GM18907 (cell line): ENCODE measurements around the gene HIPK1.
"Not testable (repeated sequence)": the region's sequence is repeated elsewhere in the genome, so short reads cannot be mapped to it uniquely, and the experiment has no call there.

Experiments used
- ATAC-seq: cut with Tn5 transposase; IDR thresholded peaks from one replicate; pipeline ENCODE4 v1.9.1; 2021; ENCODE audit warnings: mild to moderate bottlenecking, moderate library complexity; ENCODE audit not compliant: unreplicated experiment

Gene HIPK1

DNA sequence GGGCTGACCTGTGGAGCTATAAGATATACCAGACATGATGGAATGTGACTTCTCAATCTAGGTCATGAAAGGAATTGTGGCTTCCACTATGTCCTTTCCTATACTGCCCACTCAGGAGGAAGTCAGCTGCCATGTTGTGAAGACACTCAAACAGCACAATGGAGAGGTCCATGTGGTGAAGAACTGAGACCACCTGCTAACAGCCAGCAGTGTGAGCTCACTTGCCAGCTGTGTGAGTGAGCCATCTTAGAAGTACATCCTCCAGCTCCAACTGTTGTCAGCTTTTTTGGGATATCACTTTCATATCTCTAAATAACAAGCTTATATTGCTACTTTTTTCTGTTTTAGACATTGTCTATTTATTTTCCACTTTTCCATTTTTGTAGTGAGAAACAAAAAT is 79.9 kb downstream of the HIPK1 start:
- no peak for ATAC-seq

DNA sequence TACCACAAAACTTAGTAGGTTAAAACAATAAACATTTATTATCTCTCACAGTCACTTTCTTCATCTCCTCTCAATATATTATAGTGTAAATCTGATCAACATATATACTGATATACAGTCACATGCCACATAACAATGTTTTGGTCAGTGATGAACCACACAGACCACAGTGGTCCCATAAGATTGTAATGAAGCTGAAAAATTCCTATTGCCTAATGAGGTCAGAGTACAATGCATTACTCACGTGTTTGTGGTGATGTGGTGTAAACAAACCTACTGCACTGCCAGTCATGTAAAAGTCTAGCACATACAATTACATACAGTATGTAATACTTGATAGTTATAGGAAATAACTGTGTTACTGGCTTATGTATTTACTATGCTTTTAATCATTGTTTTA is 80.3 kb downstream of the HIPK1 start:
- ATAC-seq, result no peak

DNA sequence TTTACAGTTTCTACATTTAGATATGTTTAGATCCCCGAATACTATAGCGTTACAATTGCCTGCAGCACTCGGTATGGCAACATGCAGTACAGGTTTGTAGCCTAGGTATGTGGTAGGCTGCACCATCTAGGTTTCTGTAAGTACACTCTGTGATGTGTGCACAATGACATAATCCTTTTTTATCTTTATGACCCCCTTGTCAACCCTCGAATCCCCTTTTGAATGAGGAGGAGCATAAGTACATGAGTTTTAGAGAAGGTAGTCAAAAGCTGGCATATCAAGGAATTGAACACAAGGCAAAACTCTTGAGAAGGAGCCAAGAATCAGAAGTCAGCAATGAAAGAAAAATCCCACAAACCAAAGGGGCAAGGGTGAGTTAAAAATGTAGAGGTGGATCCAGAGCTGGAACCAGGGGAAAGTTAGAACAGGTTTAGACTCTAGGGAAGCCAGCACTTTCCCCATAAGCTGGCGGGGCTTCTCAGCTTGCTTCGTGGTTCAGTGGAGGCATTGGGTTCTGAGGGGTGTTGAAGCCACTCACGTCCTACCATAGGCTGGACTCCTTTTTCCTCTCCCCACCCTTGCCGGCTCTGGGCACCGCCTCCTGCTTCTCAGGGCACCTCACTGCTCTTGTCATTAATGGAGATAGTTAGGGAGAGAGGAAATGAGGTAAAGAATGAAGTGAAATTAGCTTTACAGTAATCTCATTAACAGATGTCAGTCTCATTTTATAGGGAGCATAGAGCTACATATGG is 81.5 kb downstream of the HIPK1 start:
- ATAC-seq, result no peak

DNA sequence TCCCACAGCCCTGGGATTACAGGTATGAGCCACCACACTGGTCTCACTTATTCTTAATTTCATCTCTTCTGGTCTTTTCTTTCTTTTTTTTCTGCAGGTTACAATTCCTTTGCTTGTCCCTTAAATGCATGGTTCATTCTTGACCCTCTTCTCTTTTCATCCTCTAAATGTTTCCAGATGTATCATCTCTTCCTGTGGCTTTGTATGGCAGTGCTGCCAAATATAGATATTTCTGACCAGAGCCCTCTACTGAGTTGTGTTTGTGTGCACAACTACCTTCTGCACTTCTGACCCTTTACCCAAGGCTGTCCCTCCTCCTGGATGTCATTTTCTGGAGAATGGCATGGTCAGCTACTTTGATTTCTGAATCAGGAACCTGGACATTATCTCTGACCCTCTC is 82.7 kb downstream of the HIPK1 start:
- no peak for ATAC-seq

DNA sequence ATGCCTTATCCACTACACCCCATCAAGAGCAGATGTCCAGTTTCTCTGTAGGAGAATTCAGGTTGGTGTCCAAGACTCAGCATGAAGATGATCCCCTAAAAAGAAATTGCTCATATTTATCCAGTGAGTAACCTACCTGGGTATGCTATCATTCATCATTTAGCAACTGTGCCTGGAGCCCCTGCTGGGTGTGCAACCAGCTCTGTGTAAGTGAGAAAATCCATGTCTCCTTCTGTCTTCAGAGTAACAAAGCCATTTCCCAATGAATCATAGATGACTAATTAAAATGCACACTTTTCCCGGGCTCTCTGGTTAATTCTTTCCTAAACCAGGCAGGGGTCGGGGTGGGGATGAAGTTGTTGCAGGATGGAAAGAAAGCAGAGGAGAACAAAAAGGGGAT is 86.0 kb downstream of the HIPK1 start:
- no peak for ATAC-seq

DNA sequence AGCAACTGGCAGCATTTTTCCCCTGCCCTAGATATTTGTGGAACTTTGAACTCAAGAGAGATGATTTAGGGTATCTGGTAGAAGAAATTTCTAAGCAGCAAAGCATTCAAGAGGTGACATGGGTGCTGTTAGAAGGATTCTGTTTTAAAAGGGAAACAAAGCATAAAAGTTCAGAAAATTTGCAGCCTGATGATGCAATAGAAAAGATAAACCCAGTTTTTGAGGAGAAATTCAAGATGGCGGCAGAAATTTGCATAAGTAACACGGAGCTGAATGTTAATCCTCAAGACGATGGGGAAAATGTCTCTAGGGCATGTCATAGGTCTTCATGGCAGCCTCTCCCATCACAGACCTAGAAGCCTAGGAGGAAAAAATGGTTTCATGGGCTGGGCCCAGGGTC is 90.6 kb downstream of the HIPK1 start:
- ATAC-seq, result not testable (repeated sequence)

DNA sequence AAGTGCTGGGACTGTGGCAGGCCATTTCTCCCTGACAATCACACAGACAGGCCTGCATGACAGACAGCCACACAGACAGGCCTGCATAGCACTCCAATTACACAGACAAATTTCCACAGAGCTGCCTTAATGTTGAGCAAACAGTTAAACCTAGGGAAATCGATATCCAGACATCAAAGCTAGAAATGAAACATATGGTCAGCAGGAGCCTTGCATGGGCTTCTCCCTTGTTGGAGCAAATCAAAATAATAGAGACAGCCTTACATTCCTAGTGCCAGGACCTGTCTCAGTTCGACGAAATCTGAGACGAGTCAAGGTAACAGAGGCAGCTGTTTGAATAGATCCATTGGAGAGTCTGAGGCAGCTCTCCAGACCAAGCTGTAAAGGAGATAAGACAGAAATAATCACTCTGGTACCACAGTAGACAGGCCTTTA is 92.6 kb downstream of the HIPK1 start:
- no peak for ATAC-seq

DNA sequence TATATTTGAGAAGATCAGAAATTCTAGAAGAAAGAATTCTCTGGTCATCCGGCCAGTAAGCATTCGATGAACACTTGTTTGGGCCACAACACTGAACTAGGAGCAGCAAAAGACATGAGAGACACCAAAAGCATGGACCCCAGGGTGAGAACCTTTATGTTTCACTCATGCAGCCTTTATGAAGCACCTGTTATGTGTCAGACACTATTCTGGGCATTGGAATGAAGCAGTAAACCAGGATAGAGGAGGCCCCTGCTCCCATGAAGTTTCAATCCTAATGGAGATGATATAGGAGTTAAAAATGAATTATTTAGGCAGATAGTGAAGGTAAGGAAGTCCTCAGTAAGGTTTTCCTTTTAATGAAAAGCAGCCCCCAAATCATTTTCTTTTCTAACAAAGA is 93.8 kb downstream of the HIPK1 start:
- no peak for ATAC-seq

DNA sequence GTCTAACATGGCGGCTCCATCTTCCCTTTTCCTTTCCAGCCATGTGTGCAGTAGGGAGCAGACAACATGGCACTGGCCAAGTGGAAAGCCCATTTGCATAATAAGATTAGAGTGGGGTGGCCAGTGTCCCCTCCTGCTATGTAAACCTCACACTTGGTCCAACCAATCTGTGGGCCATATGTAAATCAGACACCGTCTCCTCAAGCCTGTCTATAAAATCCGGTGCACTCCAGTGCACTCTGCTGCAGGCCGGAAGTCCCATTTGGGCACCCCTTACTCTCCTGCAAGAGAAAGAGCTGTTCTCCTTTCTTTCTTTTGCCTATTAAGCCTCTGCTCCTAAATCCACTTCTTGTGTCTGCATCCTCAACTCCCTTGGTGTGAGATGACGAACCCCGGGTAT is 94.3 kb downstream of the HIPK1 start:
- ATAC-seq, result no peak

DNA sequence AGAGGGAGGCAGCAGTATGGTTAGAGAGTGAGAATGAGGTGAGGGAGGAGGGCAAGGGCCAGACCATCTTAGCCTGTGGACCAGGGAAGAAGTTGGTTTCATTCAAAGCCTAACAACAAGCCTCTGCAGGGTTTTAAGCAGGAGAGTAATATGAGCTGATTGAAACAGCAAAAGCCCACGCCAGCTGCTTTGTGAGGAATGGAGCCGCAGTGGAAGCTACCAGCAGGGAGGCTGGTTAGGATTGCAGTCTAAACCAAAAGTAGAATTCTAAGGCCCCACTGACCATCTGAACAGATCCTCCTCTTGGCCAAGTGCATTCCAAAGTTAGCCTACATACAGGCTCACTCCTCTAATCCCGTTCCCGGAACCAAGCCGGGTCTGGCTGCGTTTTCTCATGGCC is 94.9 kb downstream of the HIPK1 start:
- no peak for ATAC-seq

DNA sequence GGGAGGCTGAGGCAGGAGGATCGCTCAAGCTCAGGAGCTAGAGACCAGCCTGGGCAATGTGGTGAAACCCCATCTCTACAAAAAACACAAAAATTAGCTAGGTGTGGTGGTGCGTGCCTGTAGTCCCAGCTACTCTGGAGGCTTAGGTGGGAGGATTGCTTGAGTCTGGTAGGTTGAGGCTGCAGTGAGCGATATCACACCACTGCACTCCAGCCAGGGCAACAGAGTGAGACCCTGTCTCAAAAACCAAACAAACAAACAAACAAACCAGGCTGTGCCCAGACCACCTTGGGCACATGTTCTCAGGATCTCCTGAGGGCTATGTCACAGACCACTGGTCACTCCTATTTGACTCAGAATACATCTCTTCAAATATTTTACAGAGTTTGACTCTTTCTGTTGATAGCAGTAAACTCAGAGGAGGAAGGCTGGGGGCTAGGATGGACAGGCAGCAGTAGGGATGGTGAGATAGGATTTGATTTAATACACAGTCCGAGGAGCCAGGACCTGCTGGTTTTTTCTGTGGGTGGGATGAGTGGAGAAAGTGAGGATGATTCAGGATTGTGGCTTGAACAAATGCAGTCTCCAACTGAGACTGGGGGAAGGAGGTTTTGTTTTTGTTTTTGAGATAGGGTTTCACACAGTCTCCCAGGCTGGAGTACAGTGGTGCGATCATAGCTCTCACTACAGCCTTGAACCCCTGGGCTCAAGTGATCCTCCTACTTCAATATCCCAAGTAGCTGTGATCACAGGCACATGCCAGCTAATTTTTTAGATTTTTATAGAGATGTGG is 96.7 kb downstream of the HIPK1 start:
- ATAC-seq, result no peak

DNA sequence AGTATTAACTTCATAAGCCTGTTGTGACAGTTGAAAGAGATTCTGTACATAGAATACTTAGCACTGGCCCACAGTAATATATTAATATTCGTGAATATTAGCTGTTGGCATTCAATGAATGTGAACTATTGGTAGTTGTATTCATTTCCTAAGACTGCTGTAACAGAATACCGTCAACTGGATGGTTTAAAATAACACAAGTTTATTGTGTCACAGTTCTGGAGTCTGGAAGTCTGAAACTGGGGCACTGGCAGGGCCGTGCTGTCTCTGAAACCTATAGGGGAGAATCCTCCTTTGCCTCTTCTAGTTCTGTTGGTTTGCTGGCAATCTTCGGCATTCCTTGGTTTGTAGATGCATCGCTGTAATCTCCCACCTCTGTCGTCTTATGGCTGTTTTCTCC is 97.7 kb downstream of the HIPK1 start:
- no peak for ATAC-seq
